CD4-positive, alpha-beta T cell (primary cell): ENCODE results near the gene TRAF3IP3. TPM values are rescaled to one million over a fixed set of nuclear protein-coding genes. Genes with fewer than 3 reads are reported as not detected.

Experiments used
- ATAC-seq: fragments of 200-7000 bp; cut with Tn5 transposase; one replicate; pipeline ENCODE4 v1.10.0; 2022; ENCODE audit warnings: mild to moderate bottlenecking; ENCODE audit not compliant: poor library complexity
- CTCF ChIA-PET: fragments of 350-600 bp; sonication (Branson Sonifier 250); formaldehyde crosslinking; loops from one replicate; lab custom pipeline; 2021; ENCODE audit warnings: antibody characterized with exemption, inconsistent platforms; lab: Charles Lee
- POLR2A ChIA-PET: fragments of 350-600 bp; sonication (Branson Sonifier 250); formaldehyde crosslinking; loops from one replicate; lab custom pipeline; 2021; ENCODE audit warnings: antibody characterized with exemption, inconsistent platforms; lab: Charles Lee
- DNase-seq, 14 experiments: peaks; one replicate each; pipeline ENCODE4 v3.0.0-alpha.2; 2013 to 2020; ENCODE audit warnings: mixed read lengths in 2 of 14
- H3K27ac ChIP-seq, 2 donors: one replicate each; pipeline versions ENCODE4 v1.5.1 to v1.7.0; 2013; ENCODE audit warnings: low read length in 2 of 2, low read depth in 1 of 2, mild to moderate bottlenecking in 1 of 2
- H3K27me3 ChIP-seq, 2 experiments: 1 replicate in 1 of 2; 2 replicates in 1 of 2; pipeline versions ENCODE4 v1.6.1 to v1.7.0; 2013; ENCODE audit warnings: low read length in 2 of 2, control low read depth in 1 of 2, mild to moderate bottlenecking in 1 of 2, moderate library complexity in 1 of 2; ENCODE audit not compliant: insufficient read depth in 2 of 2, control insufficient read depth in 1 of 2
- H3K36me3 ChIP-seq: one replicate; pipeline ENCODE4 v1.6.1; 2013; ENCODE audit warnings: low read length, control low read depth; ENCODE audit not compliant: insufficient read depth
- H3K4me1 ChIP-seq: one replicate; pipeline ENCODE4 v1.6.1; 2013; ENCODE audit warnings: low read length, control low read depth; ENCODE audit not compliant: insufficient read depth
- H3K4me3 ChIP-seq: one replicate; pipeline ENCODE4 v1.5.1; 2013; ENCODE audit warnings: mild to moderate bottlenecking, low read length, moderate library complexity
- H3K9me3 ChIP-seq, 2 experiments: 1 replicate in 1 of 2; 2 replicates in 1 of 2; pipeline versions ENCODE4 v1.6.1 to v1.7.0; 2013; ENCODE audit warnings: low read length in 2 of 2, mild to moderate bottlenecking in 2 of 2, control low read depth in 1 of 2, moderate library complexity in 1 of 2; ENCODE audit not compliant: control insufficient read depth in 1 of 2, insufficient read depth in 1 of 2
- H3K27ac Mint-ChIP-seq: one replicate; pipeline ENCODE4 v1.8.0; 2020; ENCODE audit warnings: mixed read lengths
- H3K27me3 Mint-ChIP-seq: one replicate; pipeline ENCODE4 v1.8.0; 2021; ENCODE audit warnings: mixed read lengths
- H3K36me3 Mint-ChIP-seq: one replicate; pipeline ENCODE4 v1.8.0; 2021; ENCODE audit warnings: low read depth, mixed read lengths
- H3K4me1 Mint-ChIP-seq: one replicate; pipeline ENCODE4 v1.8.0; 2021; ENCODE audit warnings: low read depth, mixed read lengths
- H3K4me3 Mint-ChIP-seq: one replicate; pipeline ENCODE4 v1.8.0; 2020; ENCODE audit warnings: mild to moderate bottlenecking, mixed read lengths
- H3K9me3 Mint-ChIP-seq: one replicate; pipeline ENCODE4 v1.8.0; 2020; ENCODE audit warnings: mixed read lengths
- intact Hi-C, 2 experiments: fragments of 100-400 bp; cut with DNase I in 1 of 2; cut with micrococcal nuclease in 1 of 2; formaldehyde crosslinking; loops; one replicate each; pipeline versions ENCODE4 v1.15.1 to v1.9.0; 2023 to 2025; cut with DNase I, micrococcal nuclease
- total RNA-seq, 174 experiments: library from RNA in 2 of 174; stranded (reverse) in 2 of 174; gene quantifications; one replicate each; pipeline ENCODE4 v1.2.3 and lab custom pipeline; 2021 to 2026
- TF ChIP-seq, protein P1 (sequence below): fragments of 200-600 bp; IDR thresholded peaks from one replicate; pipeline ENCODE4 v1.8.0; 2022; ENCODE audit warnings: antibody characterized with exemption, mild to moderate bottlenecking

The TRAF3IP3 gene
- total RNA-seq, 2 experiments from 2014 or later, result 279 to 290 TPM

DNA sequence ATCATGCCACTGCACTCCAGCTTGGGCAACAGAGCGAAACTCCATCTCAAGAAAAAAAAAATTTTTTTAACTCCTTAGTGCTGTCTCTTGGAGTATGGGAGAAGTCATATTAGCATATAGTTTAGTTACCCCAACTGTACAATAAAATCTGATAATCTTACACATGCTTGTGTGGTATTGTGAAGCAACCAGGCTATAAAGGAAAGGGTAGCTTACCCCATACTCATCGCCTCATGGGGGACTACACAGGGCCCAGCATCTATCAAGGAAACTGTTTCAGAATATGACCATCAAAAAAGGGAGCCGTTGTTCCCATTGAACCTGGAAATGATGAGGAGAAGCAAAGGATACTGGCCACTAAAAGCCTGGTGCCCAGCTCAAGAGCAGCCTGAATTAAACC is 3.0 kb upstream of the TRAF3IP3 start:
- no peaks in the 10 kb centered on the region for H3K36me3 ChIP-seq
- peak overlapping the region; percentile 72 for H3K27ac Mint-ChIP-seq
- H3K4me1 ChIP-seq, result peaks cover 66% of the 10 kb centered on the region
- CTCF ChIA-PET, result interaction anchor here (1.5 kb wide), 1 partner anchor 16 kb away, joined by 5 read pairs; no protein-coding TSS in a partner anchor
- H3K9me3 Mint-ChIP-seq, result no peaks in the 10 kb centered on the region
- no peak for ATAC-seq
- H3K27me3 Mint-ChIP-seq, result no peaks in the 10 kb centered on the region
- intact Hi-C loops, result no loop called here
- H3K27me3 ChIP-seq, result no peaks in the 10 kb centered on the region
- H3K4me3 Mint-ChIP-seq, result no peak overlapping the region
- POLR2A ChIA-PET, result interaction anchor here (0.7 to 13.9 kb wide), 2 partner anchors 15 to 35 kb away, joined by 3 to 478 read pairs; no protein-coding TSS in a partner anchor
- DNase-seq, result no peak
- TF ChIP-seq, protein P1, sequence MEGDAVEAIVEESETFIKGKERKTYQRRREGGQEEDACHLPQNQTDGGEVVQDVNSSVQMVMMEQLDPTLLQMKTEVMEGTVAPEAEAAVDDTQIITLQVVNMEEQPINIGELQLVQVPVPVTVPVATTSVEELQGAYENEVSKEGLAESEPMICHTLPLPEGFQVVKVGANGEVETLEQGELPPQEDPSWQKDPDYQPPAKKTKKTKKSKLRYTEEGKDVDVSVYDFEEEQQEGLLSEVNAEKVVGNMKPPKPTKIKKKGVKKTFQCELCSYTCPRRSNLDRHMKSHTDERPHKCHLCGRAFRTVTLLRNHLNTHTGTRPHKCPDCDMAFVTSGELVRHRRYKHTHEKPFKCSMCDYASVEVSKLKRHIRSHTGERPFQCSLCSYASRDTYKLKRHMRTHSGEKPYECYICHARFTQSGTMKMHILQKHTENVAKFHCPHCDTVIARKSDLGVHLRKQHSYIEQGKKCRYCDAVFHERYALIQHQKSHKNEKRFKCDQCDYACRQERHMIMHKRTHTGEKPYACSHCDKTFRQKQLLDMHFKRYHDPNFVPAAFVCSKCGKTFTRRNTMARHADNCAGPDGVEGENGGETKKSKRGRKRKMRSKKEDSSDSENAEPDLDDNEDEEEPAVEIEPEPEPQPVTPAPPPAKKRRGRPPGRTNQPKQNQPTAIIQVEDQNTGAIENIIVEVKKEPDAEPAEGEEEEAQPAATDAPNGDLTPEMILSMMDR, result no peak
- no peaks in the 10 kb centered on the region for H3K9me3 ChIP-seq
- H3K4me1 Mint-ChIP-seq, result peaks cover 78% of the 10 kb centered on the region
- no peak overlapping the region for H3K27ac ChIP-seq
- H3K4me3 ChIP-seq, result no peak overlapping the region
- H3K36me3 Mint-ChIP-seq, result peaks cover 22% of the 10 kb centered on the region

DNA sequence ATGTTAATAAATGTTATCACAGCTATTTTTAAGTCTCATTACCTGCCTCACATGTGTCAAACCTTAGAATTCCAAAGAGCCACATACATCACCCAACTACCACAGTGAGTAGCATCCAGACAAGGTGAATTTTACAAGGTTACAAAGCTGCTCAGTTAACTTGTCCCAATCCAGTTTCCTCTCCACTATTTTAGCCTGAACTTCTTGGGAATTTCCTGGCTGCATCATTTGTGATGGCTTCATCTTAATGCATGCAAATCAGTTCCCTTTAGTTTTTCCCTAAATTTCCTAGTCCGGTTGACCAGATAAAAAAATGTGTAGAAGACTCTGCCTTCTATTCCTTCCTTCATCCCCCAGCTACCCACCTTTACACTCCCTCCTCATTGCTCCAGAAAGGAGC is 597 bp upstream of the TRAF3IP3 start:
- ChIA-PET POLR2A (interaction anchor here (0.9 to 13.9 kb wide), 6 partner anchors 7 to 31 kb away, joined by 3 to 478 read pairs (median 31); partner anchors contain the start of gene C1orf74), CTCF (interaction anchor here (1.0 to 2.7 kb wide), 4 partner anchors 7 to 68 kb away, joined by 3 to 16 read pairs (median 10); no protein-coding TSS in a partner anchor)
- H3K9me3 Mint-ChIP-seq, result no peaks in the 10 kb centered on the region
- TF ChIP-seq, protein P1, result no peak
- Histone ChIP-seq H3K36me3 (peaks cover 22% of the 10 kb centered on the region), H3K27ac (peak overlapping the region; percentile 60 to 61), H3K4me3 (peak overlapping the region; percentile 68), H3K9me3 (no peaks in the 10 kb centered on the region), H3K27me3 (no peaks in the 10 kb centered on the region), H3K4me1 (peaks cover 76% of the 10 kb centered on the region)
- H3K27ac Mint-ChIP-seq, result peak overlapping the region; percentile 89
- intact Hi-C loops, result no loop called here
- peaks cover 46% of the 10 kb centered on the region for H3K36me3 Mint-ChIP-seq
- ATAC-seq (no peak), DNase-seq (no peak)
- H3K4me1 Mint-ChIP-seq, result peaks cover 80% of the 10 kb centered on the region
- peak overlapping the region; percentile 88 for H3K4me3 Mint-ChIP-seq
- H3K27me3 Mint-ChIP-seq, result no peaks in the 10 kb centered on the region

DNA sequence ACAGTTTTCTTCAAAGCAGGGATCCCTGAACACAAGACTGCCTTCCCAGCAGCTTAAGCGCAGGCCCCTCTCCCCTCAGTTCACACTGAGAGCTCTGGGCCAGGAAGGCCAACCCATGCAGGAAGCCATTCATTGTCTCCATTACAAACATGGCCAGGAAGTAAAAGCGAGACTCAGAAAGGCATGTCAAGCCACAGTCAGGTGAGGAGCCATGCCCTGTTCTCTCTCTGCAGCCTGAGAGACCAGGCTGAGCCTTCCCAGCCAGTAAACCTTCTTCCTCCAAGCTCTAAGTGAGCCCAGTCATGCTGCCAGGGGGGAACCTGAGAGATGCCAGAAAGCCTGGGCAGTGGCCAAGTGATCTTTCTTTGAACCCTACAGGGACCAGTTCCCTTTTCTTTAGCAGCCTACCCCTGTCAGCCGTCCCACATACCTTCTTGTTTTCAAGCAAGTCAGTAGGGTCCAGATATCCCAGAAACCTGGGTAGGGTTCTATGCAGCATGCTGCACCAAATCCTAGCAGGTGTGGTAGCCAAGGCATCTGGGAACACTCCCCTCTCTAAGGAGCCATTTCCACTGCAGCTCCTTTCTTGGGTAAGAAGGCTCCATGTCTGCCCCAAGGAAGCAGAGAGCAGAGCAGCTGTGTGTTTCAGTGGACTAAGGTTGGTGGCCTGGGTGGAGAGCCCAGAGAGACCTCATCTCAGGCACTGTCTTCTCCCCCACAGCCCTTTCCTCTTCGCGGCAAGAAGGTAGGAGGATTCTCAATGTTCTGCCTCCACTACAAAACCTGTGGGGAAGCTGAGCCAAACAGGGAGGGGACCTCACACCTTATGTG is 977 bp downstream of the TRAF3IP3 start:
- peak overlapping the region; percentile 61 to 79 for H3K27ac ChIP-seq
- H3K4me1 ChIP-seq, result peaks cover 76% of the 10 kb centered on the region
- H3K9me3 ChIP-seq, result no peaks in the 10 kb centered on the region
- H3K36me3 ChIP-seq, result peaks cover 38% of the 10 kb centered on the region
- Mint-ChIP-seq H3K4me3 (peak overlapping the region; percentile 88), H3K9me3 (no peaks in the 10 kb centered on the region), H3K36me3 (peaks cover 61% of the 10 kb centered on the region), H3K27me3 (no peaks in the 10 kb centered on the region), H3K4me1 (peaks cover 79% of the 10 kb centered on the region), H3K27ac (peak overlapping the region; percentile 89)
- ATAC-seq (peak; percentile 48), DNase-seq (peak in 11 of 14 experiments; percentile 10 to 72 (median 26))
- TF ChIP-seq, protein P1, result no peak
- H3K4me3 ChIP-seq, result peak overlapping the region; percentile 68
- ChIA-PET CTCF (interaction anchor here (1.4 to 2.7 kb wide), 4 partner anchors 9 to 66 kb away, joined by 3 to 16 read pairs (median 10); no protein-coding TSS in a partner anchor), POLR2A (interaction anchor here (1.1 to 13.9 kb wide), 7 partner anchors 11 to 71 kb away, joined by 3 to 478 read pairs (median 22); partner anchors contain the start of genes C1orf74 and UTP25)
- intact Hi-C loops, result loop anchor here (1.0 kb wide), 2 partner anchors 10 to 11 kb away; no protein-coding TSS in a partner anchor
- H3K27me3 ChIP-seq, result no peaks in the 10 kb centered on the region
